ENCODE data around the gene CASS4. TPM values are rescaled to one million over a fixed set of nuclear protein-coding genes. Genes with fewer than 3 reads are reported as not detected.

CASS4 gene
- total RNA-seq: 1 to 10 TPM; 1.0 to 6.9 (median 2.5) TPM
- polyA plus RNA-seq: 1 to 10 TPM; 1.2 to 3.1 TPM
- long read RNA-seq, donor 1, partial matches to known transcripts: 1 of 3 reads
- long read RNA-seq, donor 1, other reads (novel, unspliced or antisense): 2 of 3 reads
- long read RNA-seq, donor 2: 0 reads
- long read RNA-seq, donor 3: 0 reads

DNA sequence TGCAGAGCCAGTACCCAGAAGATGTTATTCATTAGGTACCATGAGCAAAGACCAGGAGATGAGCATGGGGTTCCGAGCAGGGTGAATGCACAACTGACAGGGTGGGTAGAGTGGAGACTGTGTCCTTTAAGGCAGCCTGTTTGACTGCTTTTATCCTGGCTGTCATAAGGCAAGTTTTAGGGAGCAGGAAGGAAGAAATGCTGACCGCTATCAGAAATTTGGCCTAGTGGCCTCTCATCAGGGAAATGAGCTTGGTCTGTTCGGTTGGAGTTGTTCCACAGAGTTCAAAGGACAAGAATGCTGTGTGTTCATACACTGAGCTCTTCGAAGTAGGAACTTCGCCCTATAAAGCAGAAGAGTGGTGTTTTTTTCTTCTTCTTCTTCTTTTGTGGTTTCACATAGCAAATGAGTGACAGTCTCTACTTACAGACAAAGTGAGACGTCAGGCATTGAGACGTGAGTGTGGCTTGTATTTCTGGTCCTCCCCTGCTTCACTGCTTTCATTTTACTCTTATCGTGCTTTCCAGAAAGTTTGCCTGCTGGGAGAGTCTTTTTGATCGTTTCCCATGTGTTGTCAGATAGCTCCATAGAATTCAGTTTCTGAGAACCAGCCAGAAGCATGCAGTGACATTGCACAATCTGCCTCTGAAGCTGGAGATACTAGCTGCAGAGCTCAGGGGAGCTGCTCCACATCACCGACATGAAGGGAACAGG, at the start of gene CASS4:
Gene CASS4 (plus strand): TSS at position 502 of the 714 bp plus-strand sequence. CDS start 199 bp downstream, at position 701.
- 9 to 18% (median 9%) methylated on average over 10 of the region's 10 CpGs for WGBS, 3 donors
- DNase-seq: peak in 2 of 5 donors; percentile 46 to 70
- intact Hi-C loops (cut with DNase I): no loop called here

GRCh38 chr20:56362833-56363413, 49.1 kb upstream of the CASS4 start:
- no peaks in the 10 kb centered on the region for H3K36me3 ChIP-seq
- intact Hi-C loops (cut with DNase I): no loop called here
- 22 to 30% (median 25%) methylated on average over 8 of the region's 8 CpGs for WGBS, 3 donors
- DNase-seq: peak; percentile 65 to 75 (median 71)
- no peak for TF ChIP-seq EP300 (IDR thresholded peaks at IDR 0.05)
- TF ChIP-seq CTCF (IDR thresholded peaks at IDR 0.05): no peak
- no peak for TF ChIP-seq POLR2A (IDR thresholded peaks at IDR 0.05)
- no peaks in the 10 kb centered on the region for H3K9me3 ChIP-seq
- H3K4me1 ChIP-seq (ENCODE audit: insufficient read depth): peaks cover 23% of the 10 kb centered on the region
- no peaks in the 10 kb centered on the region for H3K27me3 ChIP-seq
- H3K4me3 ChIP-seq: no peak overlapping the region
- H3K27ac ChIP-seq: peak overlapping the region in 1 of 2 donors; percentile 92

More for the DNA sequence above, at the start of gene CASS4:
- H3K27ac ChIP-seq: peak within 1 kb of the TSS; percentile 44 to 71
- peaks cover 20% of the 10 kb centered on the region for H3K4me1 ChIP-seq (ENCODE audit: insufficient read depth)
- TF ChIP-seq EP300 (IDR thresholded peaks at IDR 0.05) (no peak), CTCF (IDR thresholded peaks at IDR 0.05) (no peak), POLR2A (IDR thresholded peaks at IDR 0.05) (no peak)
- no peaks in the 10 kb centered on the region for H3K36me3 ChIP-seq
- H3K27me3 ChIP-seq: no peaks in the 10 kb centered on the region
- no peak within 1 kb of the TSS for H3K4me3 ChIP-seq
- H3K9me3 ChIP-seq: no peaks in the 10 kb centered on the region

GRCh38 chr20:56363491-56363890, 48.6 kb upstream of the CASS4 start:
- intact Hi-C loops (cut with DNase I): no loop called here
- H3K27me3 ChIP-seq: no peaks in the 10 kb centered on the region
- TF ChIP-seq CTCF (IDR thresholded peaks at IDR 0.05) (no peak), POLR2A (IDR thresholded peaks at IDR 0.05) (no peak), EP300 (IDR thresholded peaks at IDR 0.05) (no peak)
- peak overlapping the region in 1 of 2 donors; percentile 92 for H3K27ac ChIP-seq
- peaks cover 23% of the 10 kb centered on the region for H3K4me1 ChIP-seq (ENCODE audit: insufficient read depth)
- H3K36me3 ChIP-seq: no peaks in the 10 kb centered on the region
- no peak for DNase-seq
- no peak overlapping the region for H3K4me3 ChIP-seq
- WGBS, 3 donors: 85 to 93% (median 89%) methylated on average over 6 of the region's 6 CpGs
- no peaks in the 10 kb centered on the region for H3K9me3 ChIP-seq

DNA sequence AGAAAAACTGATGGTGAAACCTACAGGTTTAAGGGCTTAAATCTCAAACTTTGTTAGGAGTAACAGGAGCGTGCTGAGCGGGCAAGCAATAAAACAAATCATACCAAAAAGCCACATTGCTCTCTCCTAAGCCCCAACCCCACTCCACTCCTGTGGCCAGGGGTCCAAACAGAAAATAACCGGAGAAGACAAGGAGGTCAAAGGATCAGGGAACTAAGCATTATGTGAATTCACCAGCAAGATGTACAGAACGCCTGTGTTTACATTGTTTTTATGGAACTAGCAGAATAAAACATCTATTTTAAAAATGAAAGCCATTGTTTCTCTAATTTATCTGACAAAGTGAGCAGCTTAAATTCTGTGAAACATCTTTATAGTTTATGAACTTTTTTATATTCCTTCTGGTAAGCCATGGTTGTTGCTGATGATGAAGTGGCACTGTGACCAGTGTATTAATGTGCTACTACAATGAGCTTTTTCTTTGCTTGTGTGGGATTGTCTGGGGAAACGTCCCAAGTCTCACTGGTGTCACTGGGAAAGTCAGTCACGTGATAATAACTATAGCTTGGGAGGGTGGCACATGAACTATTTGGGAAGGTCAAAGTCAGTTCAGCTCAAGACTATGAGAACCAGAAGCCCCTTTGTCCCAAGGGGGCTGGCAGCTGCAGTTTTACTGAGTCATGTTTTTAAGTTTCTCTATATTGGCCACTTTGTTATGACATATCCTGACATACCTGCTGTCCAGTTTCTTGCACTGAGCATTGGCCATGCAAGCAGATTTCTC, 43.5 kb upstream of the CASS4 start:
- intact Hi-C loops (cut with DNase I): no loop called here
- H3K9me3 ChIP-seq: no peaks in the 10 kb centered on the region
- TF ChIP-seq EP300 (IDR thresholded peaks at IDR 0.05): no peak
- H3K4me3 ChIP-seq: no peak overlapping the region
- no peak for DNase-seq
- 50 to 74% (median 56%) methylated on average over 6 of the region's 6 CpGs for WGBS, 3 donors
- H3K27me3 ChIP-seq: no peaks in the 10 kb centered on the region
- no peak overlapping the region for H3K27ac ChIP-seq
- H3K4me1 ChIP-seq (ENCODE audit: insufficient read depth): peaks cover 3% of the 10 kb centered on the region
- H3K36me3 ChIP-seq: no peaks in the 10 kb centered on the region

All from ovary (tissue), 10 donors.